GM12873 (cell line): ENCODE results near the gene TMEM107.
A peak's percentile ranks its signal among the peaks of the same experiment; 100 is the strongest.

Source experiments
- CTCF ChIP-seq: IDR thresholded peaks from 2 replicates; pipeline ENCODE4 v1.5.1; 2012; ENCODE audit warnings: low read depth, mild to moderate bottlenecking, moderate library complexity, low read length, control low read depth; ENCODE audit not compliant: insufficient read depth; ENCODE audit errors: missing control alignments

TMEM107 gene

GRCh38 chr17:8156246-8156992 is 19.8 kb downstream of the TMEM107 start:
- TF ChIP-seq CTCF = peak; percentile 29

GRCh38 chr17:8155996-8156245 is 20.3 kb downstream of the TMEM107 start:
- TF ChIP-seq CTCF = no peak

GRCh38 chr17:8155231-8155995 is 20.8 kb downstream of the TMEM107 start:
- TF ChIP-seq CTCF = no peak

- TF ChIP-seq CTCF = no peak
Observed at GRCh38 chr17:8154608-8155155, 21.5 kb downstream of the TMEM107 start.

GRCh38 chr17:8153957-8154607 is 22.1 kb downstream of the TMEM107 start:
- TF ChIP-seq CTCF = no peak

GRCh38 chr17:8153525-8153956 is 22.6 kb downstream of the TMEM107 start:
- TF ChIP-seq CTCF = no peak

GRCh38 chr17:8153031-8153451 is 23.1 kb downstream of the TMEM107 start:
- no peak for TF ChIP-seq CTCF
